ENCODE measurements around the gene ERFL.
"Not testable (repeated sequence)": the region's sequence is repeated elsewhere in the genome, so short reads cannot be mapped to it uniquely, and the experiment has no call there.

ERFL gene

DNA sequence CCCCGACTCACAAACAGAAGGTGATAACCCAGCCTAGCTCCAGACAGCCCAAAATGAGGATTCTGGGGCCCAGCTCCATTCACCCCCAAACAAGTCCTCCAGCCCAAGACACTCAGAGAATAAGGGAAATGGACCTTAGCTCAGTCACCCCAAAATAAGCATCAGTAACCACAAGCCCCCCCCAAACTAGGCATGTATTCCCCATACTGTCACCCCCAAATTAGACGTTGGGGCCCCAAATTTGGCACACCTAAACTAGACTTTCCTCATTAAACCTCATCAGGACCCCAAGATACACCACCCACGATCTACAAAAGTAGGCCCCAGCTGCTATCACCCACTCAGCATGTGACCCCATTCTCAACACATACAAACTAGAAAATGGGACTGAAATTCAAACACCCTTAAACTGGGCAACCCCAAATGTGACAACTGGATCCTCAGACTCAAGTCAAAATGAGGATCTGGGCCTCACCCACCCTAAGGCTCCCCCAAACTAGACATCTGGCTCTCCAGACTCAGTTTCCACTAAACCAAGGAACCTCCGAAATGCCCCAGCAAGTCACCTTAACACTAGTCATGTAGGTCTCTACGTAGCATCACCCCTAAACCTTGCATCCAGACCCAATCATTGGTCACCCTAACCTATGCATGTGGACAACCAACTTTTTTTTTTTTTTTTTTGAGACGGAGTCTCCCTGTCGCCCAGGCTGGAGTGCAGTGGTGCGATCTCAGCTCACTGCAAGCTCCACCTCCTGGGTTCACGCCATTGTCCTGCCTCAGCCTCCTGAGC is 13.4 kb upstream of the ERFL start:
- DNase-seq (ENCODE audit: low spot score) = no peak

DNA sequence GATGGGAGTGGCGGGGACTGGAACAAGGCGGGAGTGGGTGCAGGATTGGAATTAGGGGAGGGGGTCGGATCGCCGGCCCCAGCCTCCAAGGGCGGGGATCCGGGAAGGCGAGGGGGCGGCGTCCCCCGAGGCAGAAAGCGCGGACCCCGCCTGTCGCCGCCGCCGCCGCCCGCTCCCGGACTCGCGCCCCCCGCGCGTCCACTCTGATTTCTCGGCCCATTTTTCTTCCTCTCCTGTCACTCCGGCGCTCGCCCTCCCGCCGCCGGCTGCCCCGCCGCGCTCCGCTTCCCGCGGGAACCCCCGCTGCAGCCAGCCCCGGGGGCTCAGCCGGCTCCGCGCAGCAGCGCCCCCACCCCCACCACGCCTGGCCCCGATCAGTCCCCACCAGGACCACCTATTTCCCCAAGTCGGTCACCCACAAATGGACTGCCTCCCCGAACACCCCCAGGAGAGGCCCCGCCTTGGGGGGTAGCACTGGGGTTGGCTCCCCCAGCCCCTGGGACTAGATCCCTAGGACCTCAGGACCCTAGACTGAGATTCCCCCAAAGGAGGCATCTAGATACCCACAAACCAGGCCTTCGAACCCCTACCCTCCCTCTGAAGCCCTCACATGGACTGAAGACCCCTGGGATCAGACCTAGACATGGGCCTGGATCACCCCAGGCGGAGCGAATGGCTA is 12.6 kb upstream of the ERFL start:
- no peak for DNase-seq (ENCODE audit: low spot score)

DNA sequence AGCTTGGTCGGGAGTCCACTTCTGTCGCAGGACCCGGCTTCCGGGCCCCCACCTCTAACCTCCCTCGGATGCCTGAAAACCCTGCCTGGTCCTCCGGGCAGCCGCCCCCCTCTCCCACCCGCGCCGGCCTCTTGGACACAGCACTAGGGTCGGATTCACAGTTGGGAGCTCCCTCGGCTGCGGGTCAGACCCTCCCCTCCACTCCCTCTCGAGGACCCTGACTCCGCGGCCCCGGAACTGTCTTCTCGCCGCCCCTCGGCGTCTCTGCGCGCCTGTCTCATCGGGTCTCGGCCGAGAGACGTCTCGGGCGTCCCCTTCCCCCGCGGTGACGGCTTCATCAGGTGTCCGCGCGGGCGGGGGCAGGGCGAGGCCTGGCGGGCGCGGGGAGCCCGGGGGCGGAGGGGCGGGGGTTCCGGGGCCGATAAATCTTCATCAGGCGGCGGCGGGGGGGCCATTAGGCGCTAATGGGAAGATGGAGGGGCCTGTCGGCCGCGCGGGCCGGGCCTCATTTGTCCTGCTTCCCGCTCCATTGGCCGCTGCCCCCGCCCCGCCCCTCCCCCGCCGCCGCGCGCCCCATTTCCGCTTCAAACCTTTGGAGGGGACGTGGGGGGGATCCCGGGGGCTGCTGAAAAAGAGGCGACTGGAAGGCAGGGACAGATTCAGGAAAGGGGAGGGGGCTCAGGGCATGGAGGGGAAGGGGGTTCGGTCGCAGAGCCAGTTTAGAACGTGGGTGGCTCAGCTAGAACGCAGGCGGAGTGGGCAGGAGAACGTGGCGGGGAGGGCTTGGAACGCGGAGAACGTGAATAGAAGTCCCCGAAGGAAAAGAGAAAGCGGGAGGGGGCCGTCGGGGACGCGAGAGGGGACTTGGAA is 11.8 kb upstream of the ERFL start:
- DNase-seq (ENCODE audit: low spot score) = no peak

DNA sequence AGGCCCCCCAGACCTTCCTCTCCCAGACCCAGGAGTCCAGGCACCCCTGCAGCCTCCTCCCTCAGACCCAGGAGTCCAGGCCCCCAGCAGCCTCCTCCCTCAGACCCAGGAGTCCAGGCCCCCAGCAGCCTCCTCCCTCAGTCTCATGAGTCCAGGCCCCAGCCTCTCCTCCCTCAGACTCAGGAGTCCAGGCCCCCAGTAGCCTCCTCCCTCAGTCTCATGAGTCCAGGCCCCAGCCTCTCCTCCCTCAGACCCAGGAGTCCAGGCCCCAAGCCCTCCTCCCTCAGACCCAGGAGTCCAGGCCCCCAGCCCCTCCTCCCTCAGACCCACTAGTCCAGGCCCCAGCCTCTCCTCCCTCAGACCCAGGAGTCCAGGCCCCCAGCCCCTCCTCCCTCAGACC is 11.0 kb upstream of the ERFL start:
- not testable (repeated sequence) for DNase-seq (ENCODE audit: low spot score)

DNA sequence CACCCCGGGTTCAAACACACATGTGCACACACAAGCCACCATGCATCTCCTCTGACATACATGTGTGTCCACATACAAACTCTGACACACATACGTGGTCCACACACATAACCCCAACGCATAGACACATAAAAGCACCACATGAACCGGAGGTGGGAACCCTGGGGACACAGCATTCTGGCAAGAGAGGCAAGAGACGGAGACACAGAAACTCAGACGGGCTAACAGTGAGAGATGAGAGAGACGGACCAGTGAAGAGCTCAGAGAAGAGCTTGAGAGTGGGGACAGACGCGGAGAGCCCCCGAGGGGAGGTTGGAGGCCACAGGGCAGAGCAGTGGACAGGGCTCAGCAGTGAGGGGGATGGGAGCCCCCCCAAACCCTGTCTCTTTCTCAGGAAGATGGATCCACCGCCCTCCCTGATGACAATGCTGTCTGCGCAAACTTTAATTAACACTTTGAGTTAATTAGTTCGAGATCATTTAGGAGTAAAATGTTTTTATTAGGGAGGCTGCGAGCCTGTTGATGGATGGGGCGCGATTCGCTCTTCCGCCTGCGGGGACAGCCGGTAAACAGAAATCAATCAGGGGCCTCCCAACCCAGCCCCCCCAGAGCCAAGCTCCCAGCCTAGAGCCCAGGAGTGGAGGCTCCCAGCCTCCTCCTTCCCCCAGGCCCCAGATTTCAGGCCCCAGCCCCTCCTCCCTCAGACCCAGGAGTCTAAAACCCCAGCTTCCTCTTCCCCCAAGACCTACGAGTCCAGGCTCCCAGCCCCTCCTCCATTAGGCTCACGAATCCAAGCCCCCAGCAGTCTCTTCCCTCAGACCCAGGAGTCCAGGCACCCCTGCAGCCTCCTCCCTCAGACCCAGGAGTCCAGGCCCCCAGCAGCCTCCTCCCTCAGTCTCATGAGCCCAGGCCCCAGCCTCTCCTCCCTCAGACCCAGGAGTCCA is 9.5 kb upstream of the ERFL start:
- DNase-seq (ENCODE audit: low spot score) = no peak

DNA sequence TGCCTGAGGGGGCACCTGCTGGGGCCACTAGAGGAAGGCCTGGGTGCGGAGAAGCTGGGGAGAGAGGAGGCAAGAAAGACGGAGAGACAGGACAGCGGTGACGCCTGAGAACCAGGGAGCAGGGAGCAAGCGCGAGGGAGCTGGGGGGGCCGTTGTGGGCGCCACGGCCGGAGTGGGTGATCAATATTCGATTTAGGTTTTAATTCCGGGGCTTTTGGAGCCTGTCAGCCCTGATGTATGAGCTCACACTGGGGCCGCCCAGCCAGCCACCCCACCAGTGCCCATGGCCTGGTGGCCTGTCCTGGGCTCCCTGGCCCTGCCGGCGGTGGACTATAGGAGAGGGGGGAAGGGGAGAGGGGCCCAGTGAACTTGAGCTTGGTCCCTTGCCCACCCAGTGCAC is 8.7 kb upstream of the ERFL start:
- DNase-seq (ENCODE audit: low spot score) = no peak

DNA sequence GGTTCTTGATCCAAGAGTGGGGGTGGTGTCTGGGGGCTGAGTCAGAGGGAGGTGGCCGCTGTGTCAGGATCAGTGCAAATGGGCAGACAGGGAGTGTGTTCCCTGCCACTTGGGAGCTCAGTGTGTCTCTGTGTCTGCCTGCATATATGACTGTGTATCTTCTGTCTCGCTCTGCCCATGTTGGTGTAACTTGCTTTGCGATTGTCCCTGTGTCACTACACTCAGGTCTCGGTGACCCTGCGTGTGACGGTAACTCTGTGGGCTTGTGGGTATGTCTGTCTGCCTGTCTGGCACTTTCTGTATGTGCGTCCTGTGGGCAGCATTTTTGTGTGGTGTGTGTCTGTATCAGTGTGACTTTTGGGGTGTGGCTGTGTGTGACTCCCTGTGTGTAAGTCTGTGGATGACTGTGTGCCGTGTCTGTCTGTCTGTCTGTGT is 8.2 kb upstream of the ERFL start:
- no peak for DNase-seq (ENCODE audit: low spot score)

DNA sequence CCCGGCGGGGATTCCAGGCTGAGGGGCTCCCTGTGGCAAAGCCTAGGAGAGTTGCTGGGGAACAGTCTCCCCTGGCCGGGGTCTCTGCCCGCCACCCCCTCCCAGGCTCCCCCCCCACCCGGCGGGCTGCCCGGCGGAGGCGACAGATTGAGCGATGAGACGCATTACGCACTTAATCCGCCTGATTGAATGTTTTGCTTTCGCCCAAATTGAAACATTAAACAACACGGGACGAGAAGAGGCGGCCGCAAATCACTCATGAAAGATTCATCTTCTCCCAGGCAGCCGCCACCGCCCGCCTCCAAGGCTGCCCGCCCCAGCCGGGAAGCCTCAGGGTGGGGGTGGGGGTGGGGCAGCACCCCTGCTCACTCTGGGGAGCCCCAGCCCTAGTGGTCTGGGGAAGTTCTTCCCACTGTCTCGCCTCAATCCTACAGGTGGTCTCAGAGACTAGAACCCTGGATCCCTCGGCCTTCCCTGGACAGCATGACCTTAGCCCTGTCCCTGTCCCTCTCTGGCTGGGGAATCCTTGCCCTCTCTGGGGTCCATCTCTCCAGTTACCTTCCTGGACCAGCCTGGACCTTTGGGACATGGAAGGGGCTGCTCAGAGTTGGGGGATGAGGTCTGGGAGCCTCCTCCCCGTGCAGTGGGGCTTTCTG is 7.6 kb upstream of the ERFL start:
- no peak for DNase-seq (ENCODE audit: low spot score)

DNA sequence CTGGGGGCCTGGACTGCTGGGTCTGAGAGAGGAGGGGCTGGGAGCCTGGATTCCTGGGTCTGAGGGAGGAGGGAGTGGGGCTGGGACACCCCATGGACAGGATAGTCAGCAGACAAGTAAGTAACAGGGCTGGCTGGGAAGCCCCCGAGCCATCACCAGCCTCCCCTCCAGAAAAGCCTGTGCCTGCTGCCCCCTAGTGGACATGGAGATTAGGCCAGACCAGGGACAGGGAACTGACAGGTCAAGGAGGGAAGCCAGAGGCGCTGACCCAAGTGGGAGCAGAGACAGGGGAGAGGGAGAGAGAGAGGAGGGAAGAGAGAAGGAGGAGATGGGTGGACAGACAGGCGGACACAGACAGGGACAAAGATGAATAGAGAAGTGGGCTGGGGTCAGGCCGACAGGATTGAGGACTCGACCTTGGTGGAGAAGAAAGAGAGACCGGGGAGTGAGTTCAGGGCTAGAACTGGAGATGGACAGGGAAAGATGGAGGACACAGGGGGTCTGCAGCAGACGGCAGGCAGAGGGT is 6.7 kb upstream of the ERFL start:
- peak; percentile 51 for DNase-seq (ENCODE audit: low spot score)

DNA sequence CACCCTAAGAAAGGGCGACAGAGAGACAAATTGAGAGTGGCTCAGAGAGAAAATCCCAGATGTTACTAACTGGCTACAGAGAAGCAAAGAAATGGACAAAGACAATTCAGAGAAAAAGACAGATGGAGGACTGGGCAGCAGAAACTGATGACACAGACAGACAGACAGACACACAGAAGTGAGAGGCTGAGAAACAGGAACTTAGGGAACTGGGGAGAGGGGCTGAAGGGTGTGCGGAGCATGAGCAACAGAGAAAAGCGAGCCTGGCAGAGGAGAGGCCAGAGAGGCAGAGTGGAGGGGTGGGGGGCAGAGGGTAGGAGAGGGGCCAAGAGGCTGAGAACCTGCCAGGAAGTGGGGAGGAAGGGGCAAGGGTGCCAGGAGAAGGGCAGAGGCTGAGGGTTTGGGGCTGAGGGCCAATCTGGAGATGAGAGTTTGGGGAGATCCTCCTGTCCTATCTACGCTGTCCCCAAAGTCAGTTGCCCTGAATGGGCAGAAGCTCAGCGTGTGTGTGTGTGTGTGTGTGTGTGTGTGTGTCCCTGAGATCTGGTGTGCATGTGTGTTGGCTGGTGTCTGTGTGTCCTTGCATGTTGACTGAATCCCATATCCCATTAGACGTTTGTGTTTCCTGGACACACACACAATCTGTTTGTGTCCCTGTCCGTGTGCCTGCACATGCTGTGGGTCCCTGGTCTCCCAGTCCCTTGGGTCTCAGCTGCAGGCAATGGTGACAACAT is 5.6 kb upstream of the ERFL start:
- DNase-seq (ENCODE audit: low spot score) = no peak

DNA sequence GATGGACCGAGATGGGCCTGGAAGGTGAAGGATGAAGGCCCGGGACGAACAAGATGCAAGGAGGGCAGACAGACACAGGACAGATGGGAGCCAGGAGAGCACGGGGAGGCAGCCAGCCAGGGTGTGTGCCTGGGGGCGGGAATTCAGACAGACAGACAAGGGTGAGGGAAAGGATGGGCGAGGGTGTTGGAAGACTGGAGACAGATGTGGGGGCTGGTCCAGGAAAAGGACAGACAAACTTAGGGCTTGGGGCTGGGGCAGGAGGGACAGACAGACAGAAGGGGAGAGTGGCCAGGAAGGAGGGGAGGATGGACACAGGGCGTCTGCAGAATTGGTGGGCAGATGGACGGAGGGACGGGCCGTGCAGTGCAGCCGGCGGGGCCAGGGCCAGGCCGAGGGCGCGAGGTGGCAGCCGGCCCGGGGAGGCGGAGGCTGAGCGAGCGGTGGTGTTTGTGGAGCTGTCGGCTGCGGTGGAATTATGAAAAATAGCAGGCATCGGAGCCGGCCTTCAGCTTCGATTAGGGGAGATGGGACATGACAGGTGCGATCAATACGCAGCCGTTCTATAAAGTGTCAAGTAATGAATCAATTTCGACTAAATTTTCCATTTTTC is 4.6 kb upstream of the ERFL start:
- DNase-seq (ENCODE audit: low spot score) = no peak

DNA sequence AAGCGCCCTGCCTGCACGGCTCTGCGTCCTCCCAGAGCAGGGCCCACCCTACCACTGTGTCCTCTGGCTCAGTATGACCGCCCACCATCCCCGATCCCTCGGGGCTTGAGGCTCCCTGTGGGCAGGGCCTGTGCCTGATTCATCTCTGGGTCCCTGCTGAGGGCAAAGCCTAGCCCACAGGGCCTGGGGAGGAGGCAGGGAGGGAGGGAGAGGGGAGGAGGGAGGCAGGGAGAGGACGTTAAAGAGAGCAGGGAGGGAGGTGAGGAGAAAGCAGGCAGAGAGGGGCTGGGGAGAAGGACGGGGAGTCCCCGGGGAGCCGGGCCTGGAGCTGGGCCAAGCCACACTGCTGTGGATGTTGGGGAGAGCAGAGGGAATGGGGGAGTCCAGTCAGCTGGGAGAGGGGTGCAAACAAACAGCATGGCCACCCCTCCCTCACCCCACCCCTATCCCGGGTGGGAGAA is 4.0 kb upstream of the ERFL start:
- DNase-seq (ENCODE audit: low spot score) = no peak

DNA sequence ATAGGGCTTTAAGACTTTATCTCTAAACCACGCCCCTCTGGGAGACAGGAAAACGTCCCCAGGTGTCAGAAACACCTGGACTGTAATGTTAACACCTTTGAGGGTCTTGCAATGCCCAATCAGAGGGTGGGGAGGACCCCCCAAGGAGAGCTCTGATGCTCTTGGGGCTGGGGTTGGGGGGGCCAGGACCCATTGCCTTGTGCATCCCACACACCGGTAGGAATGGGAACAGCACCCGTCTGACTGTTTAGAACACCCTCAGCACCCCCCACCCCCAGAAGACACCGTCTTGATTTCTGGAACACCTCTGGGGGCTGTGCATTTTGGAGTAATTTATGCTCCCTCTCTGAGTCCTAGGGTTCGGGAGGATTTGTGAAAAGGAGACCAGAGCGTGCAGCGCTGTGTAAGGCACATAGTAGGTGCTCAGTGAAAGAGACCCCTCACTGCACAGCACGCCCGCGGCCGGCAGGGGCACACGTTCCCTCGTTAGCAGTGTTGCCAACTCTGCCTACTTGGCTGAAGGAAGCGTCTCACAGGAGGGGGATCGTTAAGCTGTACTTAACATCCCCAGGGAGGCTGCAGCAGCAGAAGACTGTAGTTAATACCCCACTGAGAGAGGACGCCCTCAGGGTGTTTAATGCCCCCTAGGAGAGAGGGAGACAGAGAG is 2.8 kb upstream of the ERFL start:
- no peak for DNase-seq (ENCODE audit: low spot score)

DNA sequence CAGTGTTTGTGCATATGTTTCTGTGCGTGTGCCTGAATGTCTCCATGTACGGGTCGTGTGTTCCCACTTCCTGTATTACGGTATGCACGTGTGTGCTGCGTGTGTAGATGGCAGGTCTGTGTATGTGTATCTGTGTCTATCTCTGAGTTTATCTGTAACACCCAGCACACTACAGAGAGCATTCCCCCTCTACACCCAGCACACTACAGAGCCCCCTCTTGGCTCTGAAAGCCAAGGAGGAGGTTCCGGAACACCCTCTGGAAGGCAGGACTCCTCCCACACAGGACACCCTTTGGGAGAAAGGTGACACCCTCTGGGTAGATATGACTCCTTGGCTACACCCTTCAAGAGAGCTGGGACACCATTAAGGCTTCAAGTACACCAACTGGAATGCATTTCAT is 2.1 kb upstream of the ERFL start:
- no peak for DNase-seq (ENCODE audit: low spot score)

DNA sequence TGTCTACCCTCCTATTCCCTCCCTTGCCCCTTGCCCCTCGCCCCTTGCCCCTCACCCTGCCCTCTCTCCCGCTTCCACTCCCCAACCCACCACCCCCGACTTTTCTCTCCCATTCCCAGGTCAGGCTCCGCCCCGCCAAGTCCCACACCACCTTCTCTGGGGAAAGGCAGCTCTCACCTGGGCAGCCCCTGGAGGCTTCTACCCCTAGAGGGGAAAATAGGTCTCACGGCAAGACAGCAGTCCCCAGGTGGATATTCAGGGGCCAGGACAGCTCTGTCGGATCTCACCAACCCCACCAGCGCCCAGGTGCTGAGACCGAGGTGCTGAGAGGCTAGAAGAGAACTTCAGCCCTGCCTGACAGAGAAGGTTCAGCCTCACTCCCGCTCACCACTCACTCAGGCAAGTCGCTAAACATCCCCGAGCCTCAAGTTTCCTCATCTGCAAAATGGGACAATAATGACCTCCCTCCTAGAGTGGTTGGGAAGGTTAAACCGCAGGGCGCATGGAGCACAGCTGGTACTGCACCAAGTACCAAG is 1.4 kb upstream of the ERFL start:
- DNase-seq (ENCODE audit: low spot score) = no peak

DNA sequence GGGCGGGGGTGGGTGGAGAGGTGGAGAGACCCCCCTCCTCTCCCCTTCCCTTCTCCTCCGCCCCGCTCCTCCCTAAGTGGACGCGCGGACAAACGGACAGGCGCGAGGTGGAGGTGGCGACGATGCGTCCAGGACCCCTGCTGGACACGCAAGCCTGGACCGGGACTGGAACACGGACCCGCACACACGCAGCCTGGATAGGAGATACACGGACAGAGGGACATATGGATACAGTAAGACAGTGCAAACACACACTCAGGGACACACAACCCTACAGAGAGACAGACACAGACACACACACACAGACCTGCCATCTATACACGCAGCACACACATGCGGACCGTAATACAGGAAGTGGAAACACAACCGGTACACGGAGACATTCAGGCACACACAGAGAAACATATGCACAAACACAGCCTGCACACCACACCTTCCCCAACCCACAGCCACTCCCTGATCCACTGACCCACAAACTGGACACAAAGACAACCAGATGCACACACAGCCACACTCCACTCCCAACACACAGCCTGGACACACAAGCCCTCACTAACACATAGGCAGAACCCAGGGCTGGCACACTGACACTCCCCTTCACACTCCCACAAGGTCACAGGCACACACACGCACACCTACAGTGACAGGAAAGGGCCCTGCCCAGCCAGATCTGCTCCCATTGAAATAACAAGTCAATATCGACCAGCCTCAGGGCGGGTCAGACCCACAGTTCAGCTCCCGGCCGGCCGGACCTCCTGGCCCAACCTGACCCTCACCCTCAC is 696 bp upstream of the ERFL start:
- no peak for DNase-seq (ENCODE audit: low spot score)

DNA sequence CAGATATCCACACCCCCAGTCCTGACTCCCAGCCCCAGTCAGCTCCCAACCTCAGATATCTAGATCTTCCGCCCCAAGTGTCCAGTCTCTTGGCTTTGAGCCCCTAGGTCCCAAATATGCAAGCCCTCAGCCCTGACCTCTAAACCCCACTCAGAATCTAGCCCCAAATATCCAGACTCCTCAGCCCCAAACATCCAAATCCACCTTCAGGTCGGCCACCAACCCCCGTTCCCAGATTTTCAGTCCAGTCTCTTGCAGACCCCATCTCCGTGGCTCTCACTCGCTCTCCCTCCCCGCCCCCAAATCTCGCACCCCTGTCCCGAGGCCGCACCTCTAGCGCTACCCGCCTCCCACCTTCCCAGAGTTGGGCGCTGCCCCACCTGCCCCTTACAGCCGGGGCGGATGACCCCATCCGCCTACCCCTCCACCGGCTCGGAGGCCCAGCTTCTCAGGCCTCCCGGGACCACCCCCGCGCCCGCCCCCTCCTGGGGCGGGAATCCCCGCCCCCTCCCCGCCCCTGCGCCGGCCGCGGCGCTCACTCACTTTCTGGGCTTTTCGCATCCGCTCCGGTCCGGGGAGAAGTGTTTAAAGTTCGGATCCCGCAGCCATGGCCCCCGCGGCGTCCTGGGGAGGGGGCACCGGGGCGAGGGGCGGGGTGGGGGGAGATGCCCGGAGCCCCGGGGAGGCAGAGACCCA is 604 bp downstream of the ERFL start:
- DNase-seq (ENCODE audit: low spot score) = no peak
